Measurements from ENCODE around the gene C19orf85. TPM values are rescaled to one million over a fixed set of nuclear protein-coding genes. Genes with fewer than 3 reads are reported as not detected.

C19orf85 gene
- total and polyA plus RNA-seq, 10 of the 15 experiments (the other 5 are each of a cell fraction or from before 2014, with no cell fraction given): not detected

DNA sequence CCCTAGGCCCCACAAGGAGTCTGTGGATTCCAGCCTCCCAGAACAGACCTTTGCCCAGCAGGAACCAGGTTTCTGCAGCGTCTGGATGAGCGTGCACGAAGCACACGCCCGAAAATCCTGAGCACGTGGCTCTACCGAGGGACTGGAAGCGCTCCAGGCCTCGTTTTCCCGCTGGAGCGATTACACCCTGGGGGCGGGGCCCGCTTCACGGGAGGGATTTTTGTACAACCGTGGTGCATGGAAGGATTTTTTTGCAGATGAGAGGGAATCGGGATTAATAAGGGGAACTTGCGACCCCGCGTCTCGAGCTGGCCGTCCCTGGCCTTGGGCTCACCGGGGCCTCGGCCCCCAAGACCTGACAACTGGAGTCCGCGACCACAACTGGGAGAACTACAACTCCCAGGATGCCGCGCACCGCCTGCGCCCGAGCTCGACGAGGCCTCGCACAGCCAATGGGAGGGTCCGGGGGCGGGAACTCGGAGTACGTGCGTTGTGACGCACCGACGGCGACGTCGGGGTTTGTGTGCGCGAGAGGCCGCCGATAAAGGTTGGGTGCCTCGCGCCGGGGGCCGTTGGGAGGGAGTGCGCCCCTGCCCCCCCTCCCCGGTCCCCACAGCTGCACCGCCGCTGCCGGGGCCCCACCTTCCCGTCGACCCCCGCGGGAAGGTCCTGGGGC, 11.7 kb upstream of the C19orf85 start, which contains the start of gene ZNF628 (continued):
- TF ChIP-seq, protein P1, sequence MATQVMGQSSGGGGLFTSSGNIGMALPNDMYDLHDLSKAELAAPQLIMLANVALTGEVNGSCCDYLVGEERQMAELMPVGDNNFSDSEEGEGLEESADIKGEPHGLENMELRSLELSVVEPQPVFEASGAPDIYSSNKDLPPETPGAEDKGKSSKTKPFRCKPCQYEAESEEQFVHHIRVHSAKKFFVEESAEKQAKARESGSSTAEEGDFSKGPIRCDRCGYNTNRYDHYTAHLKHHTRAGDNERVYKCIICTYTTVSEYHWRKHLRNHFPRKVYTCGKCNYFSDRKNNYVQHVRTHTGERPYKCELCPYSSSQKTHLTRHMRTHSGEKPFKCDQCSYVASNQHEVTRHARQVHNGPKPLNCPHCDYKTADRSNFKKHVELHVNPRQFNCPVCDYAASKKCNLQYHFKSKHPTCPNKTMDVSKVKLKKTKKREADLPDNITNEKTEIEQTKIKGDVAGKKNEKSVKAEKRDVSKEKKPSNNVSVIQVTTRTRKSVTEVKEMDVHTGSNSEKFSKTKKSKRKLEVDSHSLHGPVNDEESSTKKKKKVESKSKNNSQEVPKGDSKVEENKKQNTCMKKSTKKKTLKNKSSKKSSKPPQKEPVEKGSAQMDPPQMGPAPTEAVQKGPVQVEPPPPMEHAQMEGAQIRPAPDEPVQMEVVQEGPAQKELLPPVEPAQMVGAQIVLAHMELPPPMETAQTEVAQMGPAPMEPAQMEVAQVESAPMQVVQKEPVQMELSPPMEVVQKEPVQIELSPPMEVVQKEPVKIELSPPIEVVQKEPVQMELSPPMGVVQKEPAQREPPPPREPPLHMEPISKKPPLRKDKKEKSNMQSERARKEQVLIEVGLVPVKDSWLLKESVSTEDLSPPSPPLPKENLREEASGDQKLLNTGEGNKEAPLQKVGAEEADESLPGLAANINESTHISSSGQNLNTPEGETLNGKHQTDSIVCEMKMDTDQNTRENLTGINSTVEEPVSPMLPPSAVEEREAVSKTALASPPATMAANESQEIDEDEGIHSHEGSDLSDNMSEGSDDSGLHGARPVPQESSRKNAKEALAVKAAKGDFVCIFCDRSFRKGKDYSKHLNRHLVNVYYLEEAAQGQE (IDR thresholded peaks at IDR 0.05; ENCODE audit: low read depth, low read length): no peak
- TF ChIP-seq BHLHE40 (IDR thresholded peaks at IDR 0.05; ENCODE audit: borderline replicate concordance in 1 of 2, low read depth in 2 of 2, low read length in 1 of 2): peak; percentile 41 to 52; a peak in 1 of 4 replicates
- no peak for TF ChIP-seq HDAC2 (IDR thresholded peaks at IDR 0.05)
- TF ChIP-seq ZZZ3 (IDR thresholded peaks at IDR 0.05; ENCODE audit: control insufficient read depth, insufficient read length, low read depth): no peak
- TF ChIP-seq MXI1 (IDR thresholded peaks at IDR 0.05; ENCODE audit: low read depth, low read length): no peak; the same call in 1 of the 2 replicates
- TF ChIP-seq, protein P2, sequence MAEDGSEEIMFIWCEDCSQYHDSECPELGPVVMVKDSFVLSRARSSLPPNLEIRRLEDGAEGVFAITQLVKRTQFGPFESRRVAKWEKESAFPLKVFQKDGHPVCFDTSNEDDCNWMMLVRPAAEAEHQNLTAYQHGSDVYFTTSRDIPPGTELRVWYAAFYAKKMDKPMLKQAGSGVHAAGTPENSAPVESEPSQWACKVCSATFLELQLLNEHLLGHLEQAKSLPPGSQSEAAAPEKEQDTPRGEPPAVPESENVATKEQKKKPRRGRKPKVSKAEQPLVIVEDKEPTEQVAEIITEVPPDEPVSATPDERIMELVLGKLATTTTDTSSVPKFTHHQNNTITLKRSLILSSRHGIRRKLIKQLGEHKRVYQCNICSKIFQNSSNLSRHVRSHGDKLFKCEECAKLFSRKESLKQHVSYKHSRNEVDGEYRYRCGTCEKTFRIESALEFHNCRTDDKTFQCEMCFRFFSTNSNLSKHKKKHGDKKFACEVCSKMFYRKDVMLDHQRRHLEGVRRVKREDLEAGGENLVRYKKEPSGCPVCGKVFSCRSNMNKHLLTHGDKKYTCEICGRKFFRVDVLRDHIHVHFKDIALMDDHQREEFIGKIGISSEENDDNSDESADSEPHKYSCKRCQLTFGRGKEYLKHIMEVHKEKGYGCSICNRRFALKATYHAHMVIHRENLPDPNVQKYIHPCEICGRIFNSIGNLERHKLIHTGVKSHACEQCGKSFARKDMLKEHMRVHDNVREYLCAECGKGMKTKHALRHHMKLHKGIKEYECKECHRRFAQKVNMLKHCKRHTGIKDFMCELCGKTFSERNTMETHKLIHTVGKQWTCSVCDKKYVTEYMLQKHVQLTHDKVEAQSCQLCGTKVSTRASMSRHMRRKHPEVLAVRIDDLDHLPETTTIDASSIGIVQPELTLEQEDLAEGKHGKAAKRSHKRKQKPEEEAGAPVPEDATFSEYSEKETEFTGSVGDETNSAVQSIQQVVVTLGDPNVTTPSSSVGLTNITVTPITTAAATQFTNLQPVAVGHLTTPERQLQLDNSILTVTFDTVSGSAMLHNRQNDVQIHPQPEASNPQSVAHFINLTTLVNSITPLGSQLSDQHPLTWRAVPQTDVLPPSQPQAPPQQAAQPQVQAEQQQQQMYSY (CRISPR knock-in tag; IDR thresholded peaks at IDR 0.05): no peak
- TF ChIP-seq POLR2AphosphoS2 (IDR thresholded peaks at IDR 0.05; ENCODE audit: low read depth, low read length): no peak; the same call in 1 of the 2 replicates
- TF ChIP-seq, protein P3, sequence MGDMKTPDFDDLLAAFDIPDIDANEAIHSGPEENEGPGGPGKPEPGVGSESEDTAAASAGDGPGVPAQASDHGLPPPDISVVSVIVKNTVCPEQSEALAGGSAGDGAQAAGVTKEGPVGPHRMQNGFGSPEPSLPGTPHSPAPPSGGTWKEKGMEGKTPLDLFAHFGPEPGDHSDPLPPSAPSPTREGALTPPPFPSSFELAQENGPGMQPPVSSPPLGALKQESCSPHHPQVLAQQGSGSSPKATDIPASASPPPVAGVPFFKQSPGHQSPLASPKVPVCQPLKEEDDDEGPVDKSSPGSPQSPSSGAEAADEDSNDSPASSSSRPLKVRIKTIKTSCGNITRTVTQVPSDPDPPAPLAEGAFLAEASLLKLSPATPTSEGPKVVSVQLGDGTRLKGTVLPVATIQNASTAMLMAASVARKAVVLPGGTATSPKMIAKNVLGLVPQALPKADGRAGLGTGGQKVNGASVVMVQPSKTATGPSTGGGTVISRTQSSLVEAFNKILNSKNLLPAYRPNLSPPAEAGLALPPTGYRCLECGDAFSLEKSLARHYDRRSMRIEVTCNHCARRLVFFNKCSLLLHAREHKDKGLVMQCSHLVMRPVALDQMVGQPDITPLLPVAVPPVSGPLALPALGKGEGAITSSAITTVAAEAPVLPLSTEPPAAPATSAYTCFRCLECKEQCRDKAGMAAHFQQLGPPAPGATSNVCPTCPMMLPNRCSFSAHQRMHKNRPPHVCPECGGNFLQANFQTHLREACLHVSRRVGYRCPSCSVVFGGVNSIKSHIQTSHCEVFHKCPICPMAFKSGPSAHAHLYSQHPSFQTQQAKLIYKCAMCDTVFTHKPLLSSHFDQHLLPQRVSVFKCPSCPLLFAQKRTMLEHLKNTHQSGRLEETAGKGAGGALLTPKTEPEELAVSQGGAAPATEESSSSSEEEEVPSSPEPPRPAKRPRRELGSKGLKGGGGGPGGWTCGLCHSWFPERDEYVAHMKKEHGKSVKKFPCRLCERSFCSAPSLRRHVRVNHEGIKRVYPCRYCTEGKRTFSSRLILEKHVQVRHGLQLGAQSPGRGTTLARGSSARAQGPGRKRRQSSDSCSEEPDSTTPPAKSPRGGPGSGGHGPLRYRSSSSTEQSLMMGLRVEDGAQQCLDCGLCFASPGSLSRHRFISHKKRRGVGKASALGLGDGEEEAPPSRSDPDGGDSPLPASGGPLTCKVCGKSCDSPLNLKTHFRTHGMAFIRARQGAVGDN (IDR thresholded peaks at IDR 0.05): 0 out of 2 replicates have a peak, but pooled peaks have one; percentile 52
- TF ChIP-seq, protein P4, sequence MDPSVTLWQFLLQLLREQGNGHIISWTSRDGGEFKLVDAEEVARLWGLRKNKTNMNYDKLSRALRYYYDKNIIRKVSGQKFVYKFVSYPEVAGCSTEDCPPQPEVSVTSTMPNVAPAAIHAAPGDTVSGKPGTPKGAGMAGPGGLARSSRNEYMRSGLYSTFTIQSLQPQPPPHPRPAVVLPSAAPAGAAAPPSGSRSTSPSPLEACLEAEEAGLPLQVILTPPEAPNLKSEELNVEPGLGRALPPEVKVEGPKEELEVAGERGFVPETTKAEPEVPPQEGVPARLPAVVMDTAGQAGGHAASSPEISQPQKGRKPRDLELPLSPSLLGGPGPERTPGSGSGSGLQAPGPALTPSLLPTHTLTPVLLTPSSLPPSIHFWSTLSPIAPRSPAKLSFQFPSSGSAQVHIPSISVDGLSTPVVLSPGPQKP (IDR thresholded peaks at IDR 0.05; ENCODE audit: low read depth, low read length): peak; percentile 55; the same call in 1 of the 2 replicates
- TF ChIP-seq, protein P5, sequence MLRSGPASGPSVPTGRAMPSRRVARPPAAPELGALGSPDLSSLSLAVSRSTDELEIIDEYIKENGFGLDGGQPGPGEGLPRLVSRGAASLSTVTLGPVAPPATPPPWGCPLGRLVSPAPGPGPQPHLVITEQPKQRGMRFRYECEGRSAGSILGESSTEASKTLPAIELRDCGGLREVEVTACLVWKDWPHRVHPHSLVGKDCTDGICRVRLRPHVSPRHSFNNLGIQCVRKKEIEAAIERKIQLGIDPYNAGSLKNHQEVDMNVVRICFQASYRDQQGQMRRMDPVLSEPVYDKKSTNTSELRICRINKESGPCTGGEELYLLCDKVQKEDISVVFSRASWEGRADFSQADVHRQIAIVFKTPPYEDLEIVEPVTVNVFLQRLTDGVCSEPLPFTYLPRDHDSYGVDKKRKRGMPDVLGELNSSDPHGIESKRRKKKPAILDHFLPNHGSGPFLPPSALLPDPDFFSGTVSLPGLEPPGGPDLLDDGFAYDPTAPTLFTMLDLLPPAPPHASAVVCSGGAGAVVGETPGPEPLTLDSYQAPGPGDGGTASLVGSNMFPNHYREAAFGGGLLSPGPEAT (IDR thresholded peaks at IDR 0.05; ENCODE audit: low read depth): peak; percentile 36; the same call in 1 of the 2 replicates
- no peak for TF ChIP-seq RAD51 (IDR thresholded peaks at IDR 0.05)
- no peak for TF ChIP-seq ZNF217 (IDR thresholded peaks at IDR 0.05)
- no peak; the same call in none of the 2 replicates for TF ChIP-seq NR2C1 (IDR thresholded peaks at IDR 0.05)

Measured in GM12878 (cell line).